SKM-1 (cell line): Measurements from ENCODE around the gene PIGBOS1.
A peak's percentile ranks its signal among the peaks of the same experiment; 100 is the strongest.
"Not testable (repeated sequence)": the region's sequence is repeated elsewhere in the genome, so short reads cannot be mapped to it uniquely, and the experiment has no call there.

Source experiments
- DNase-seq: peaks from one replicate; lab custom pipeline; 2025; ENCODE audit not compliant: unreplicated experiment; lab: John Stamatoyannopoulos, UW

The PIGBOS1 gene, protein sequence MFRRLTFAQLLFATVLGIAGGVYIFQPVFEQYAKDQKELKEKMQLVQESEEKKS

GRCh38 chr15:55318588-55319494 is at the start of gene PIGBOS1, which contains the start of gene PIGB:
TSS of gene PIGBOS1 (minus strand) at chr15:55319123. CDS start at chr15:55317792, 1,331 bp downstream.
TSS of gene PIGB (plus strand) at chr15:55319222. CDS start at chr15:55319251, 29 bp downstream.
- peak; percentile 79 for DNase-seq

DNA sequence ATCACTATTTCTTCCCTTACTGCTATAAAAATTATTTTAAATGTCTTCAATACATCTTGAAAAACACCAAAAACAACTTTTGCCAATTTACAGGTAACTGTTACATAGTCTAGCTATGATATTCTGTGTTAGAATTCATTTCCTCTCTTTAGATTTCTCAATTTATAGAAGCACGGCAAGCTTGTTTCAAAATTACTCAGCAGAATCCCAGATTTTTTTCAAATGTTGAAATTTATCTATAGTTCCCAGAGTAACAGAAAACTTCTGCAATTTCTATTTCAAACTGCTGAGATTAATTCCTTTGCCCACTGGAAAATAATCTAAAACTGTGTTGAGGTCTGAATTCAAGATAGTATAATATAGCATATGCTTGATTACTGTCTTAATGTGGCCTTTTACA is 48.1 kb upstream of the PIGBOS1 start:
- no peak for DNase-seq

DNA sequence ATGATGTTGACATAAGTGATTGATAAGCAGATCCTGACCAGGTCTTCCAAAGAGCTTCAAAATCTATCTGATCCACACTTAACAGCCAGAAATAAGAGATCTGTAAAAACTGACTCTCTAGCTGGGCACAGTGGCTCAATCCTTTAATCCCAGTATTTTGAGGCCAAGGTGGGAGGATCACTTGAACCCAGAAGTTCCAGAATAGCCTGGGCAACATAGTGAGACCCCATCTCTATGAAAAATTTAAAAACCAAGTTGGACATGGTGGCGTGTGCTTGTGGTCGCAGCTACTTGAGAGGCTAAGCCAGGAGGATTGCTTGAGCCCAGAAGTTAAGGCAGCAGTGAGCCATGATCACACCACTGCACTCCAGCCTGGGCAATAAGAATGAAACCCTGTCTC is 43.7 kb upstream of the PIGBOS1 start:
- no peak for DNase-seq

- DNase-seq, result no peak
These were observed 42.1 kb upstream of the PIGBOS1 start for GRCh38 chr15:55361048-55361447.

- no peak for DNase-seq
These were observed 41.3 kb upstream of the PIGBOS1 start for GRCh38 chr15:55360256-55360655.

DNA sequence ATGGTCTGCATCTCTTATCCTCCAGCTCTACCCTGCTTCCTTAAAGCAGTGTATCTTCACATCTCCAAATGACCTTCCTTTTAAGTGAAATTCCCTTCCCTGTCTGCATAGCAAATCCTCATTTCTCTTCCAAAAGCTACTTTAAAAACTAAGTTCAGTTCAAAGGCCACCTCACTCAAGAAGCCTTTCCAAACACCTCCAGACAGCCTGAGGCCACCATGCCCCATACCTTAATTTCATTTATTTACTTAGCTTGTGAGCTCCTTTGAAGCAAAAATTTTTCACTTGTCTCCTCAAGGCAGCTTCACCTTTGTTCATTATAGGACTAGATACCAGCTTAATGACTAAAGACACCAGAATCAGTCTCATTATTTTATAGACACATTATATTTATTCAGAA is 39.5 kb upstream of the PIGBOS1 start:
- no peak for DNase-seq

- no peak for DNase-seq
These were observed 38.9 kb upstream of the PIGBOS1 start for GRCh38 chr15:55357774-55358173.

GRCh38 chr15:55356985-55357585 is 38.2 kb upstream of the PIGBOS1 start:
- no peak for DNase-seq

DNA sequence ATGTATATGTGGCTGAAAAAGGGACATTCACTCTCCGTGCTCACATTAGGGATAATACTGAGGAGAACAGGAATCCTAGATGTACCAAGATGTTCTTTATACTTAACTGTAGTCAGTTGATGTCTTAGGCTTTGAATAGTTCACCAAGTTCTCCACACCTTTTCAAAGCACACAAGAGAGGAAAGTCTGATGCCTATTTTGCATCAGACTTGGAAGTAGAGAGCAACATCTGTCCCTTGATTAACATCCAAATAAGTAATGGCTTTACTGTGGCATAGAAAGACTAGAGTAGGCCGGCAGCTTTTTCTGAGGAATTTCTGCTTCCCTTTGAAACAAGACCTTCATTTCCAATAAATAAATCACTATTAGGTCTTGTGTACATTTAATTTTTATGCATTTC is 34.1 kb upstream of the PIGBOS1 start:
- no peak for DNase-seq

DNA sequence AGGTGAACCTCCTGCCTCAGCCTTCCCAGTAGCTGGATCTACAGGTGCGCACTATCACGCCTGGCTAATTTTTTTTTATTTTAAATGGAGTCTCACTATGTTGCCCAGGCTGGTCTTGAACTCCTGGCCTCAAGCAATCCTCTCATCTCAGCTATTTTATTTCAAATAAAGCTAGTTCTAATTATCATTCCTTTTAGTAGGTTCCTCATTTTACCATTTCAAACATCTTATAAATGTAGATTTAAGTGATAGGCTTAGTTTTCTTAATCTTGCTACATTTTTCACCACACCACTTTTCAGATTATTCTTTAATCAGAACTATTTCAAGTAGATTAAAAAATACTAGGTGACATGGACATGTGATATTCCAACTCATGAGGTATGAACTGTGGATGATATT is 30.4 kb upstream of the PIGBOS1 start:
- no peak for DNase-seq

DNA sequence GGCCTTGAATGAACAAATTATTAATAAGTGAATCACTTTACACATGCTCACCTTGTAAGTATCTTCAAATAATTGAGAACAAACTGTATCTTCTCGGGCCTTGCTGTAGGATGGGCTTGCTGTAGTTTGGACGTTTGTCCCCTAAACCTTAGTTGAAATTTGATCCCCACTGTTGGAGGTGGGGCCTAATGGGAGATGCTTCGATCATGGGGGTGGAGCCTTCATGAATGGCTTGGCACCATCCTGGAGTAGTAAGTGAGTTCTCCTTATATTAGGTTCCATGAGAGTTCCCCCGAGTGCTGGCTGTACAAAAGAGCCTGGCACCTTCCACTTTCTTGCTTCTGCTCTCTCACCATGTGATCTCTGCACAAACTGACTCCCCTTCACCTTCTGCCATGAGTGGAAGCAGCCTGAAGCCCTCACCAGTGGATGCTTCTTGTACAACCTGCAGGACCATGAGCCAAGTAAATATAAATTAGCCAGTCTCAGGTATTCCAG is 29.4 kb upstream of the PIGBOS1 start:
- no peak for DNase-seq

- DNase-seq, result no peak
These were observed 25.3 kb upstream of the PIGBOS1 start for GRCh38 chr15:55344206-55344605.

GRCh38 chr15:55343168-55343567 is 24.2 kb upstream of the PIGBOS1 start:
- DNase-seq, result no peak

GRCh38 chr15:55337160-55337559 is 18.2 kb upstream of the PIGBOS1 start:
- no peak for DNase-seq

DNA sequence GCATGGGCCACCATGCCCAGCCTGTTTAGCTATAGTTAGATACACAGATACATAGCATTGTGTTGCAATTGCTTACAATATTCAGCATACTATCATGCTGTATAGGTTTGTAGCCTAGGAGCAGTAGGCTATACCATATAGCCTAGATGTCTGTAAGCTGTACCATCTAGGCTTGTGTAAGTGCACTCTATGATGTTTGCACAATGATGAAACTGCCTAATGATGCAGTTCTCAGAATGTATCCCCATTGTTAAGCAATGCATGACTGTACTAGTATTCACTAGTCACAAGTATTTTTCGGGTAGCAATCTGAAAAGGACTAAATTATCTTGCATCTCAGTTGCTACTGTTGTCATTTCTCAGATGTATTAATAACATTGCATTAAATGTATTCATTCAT is 16.1 kb upstream of the PIGBOS1 start:
- DNase-seq, result no peak

DNA sequence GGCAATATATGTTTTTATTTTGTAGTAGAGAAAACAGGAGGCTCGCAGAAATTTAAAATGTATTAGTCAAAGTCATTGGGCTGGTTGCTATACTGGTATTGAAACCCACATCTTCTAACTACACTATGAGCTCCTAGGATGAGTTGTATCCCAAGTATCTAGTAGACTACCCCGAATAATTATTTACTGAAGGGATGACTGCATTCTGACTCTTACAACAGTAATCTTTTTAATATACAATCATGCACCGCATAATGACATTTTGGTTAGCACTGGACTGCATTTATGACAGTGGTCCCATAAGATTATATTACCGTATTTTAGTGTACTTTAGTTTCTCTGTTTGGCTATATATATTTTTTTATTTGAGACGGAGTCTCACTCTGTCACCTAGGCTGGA is 15.4 kb upstream of the PIGBOS1 start:
- DNase-seq, result no peak

- peak; percentile 33 for DNase-seq
These were observed 8.5 kb upstream of the PIGBOS1 start for GRCh38 chr15:55327387-55327786.

DNA sequence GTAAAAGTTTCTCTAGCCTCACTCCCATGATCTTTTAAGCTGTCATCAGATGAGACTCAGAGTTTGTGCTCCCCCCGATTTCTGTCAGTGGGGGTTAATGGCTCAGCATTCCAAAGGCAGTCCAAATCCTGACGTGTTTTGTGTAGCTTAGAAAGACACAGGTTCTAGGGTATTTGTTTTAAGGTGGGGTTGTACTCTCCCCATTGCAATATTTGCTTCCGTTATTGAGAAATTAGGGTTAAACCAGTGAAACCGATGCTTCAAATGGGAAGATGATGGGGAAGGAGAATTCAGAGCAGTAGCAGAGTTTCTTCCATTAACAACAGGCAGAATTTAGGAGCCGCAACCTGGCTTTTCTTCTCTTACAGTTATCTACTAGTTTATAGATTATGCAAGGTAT is 3.5 kb upstream of the PIGBOS1 start:
- DNase-seq, result no peak

- DNase-seq, result no peak
These were observed 2.0 kb upstream of the PIGBOS1 start for GRCh38 chr15:55320963-55321362.

DNA sequence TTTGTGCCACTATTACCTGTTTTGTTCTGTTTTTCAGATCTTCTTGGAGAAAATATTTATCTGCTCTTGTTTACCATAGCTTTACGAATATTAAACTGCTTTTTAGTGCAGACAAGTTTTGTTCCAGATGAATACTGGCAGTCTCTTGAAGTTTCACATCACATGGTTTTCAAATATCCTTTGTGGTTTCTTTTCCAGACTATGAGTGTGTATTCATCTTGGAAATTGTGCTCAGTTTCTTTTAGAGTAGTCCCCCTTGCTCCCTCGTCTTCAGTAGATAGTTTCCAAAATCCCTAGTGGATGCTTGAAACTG is 1.3 kb upstream of the PIGBOS1 start:
- DNase-seq, result no peak

DNA sequence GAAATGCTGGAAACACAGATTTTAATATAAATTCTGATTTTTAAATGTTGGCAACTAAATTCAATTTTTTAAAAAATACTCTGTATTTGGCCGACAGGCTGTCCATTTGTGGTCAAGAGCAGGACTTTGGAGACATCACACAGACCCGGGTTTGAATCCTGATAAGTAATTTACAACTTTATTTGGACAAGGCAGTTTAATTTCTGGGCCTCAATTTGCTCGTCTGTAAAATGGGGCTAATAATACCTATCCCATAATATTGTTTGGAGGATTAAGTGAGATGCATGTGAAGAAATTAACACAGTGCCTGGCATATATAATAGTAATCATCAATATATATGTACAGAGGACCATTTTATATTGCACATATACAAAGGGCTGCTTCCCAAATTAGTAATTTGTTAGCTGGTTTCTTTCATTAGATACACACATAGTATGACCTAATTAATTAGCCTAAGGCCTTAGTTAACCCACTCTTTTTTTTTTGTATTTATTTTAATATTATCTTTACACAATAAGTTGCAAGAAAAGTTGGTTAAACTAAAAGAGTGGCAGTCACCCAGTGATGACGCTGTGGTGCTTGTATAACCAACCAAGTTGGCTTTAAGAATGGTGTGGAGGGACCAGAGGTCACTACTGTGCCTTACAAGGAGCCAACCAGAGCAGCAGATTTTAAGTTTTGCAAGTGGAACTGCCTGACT is 764 bp upstream of the PIGBOS1 start:
- DNase-seq, result no peak

GRCh38 chr15:55302801-55303200 is 16.1 kb downstream of the PIGBOS1 start:
- not testable (repeated sequence) for DNase-seq
